Left ventricle myocardium superior (tissue), 1 donor: ENCODE measurements around the gene CACNA1G. TPM values are rescaled to one million over a fixed set of nuclear protein-coding genes. Genes with fewer than 3 reads are reported as not detected.

Experiments
- ATAC-seq: fragments of 200-7000 bp; cut with Tn5 transposase; one replicate; pipeline ENCODE4 v1.9.1; 2020; ENCODE audit warnings: mild to moderate bottlenecking, moderate library complexity
- DNase-seq: peaks from one replicate; pipeline ENCODE4 v3.0.0-alpha.2; 2020
- intact Hi-C: fragments of 100-400 bp; cut with micrococcal nuclease; formaldehyde crosslinking; loops from one replicate; pipeline ENCODE4 v1.11.0; 2022
- total RNA-seq: library from RNA; stranded (reverse); fragmentation: NEBNext Ultra II Directional; extraction: Animal tissue kit (Norgen Biotek cat#: 25700); gene quantifications from one replicate; pipeline ENCODE4 v1.2.1, GENCODE V29; 2021
- donor health status: DM: no; HTN: yes; CAD: no; lungs with severe emphysema.

CACNA1G gene
- total RNA-seq, 1 donor from 2014 or later, result 0.25 TPM

DNA sequence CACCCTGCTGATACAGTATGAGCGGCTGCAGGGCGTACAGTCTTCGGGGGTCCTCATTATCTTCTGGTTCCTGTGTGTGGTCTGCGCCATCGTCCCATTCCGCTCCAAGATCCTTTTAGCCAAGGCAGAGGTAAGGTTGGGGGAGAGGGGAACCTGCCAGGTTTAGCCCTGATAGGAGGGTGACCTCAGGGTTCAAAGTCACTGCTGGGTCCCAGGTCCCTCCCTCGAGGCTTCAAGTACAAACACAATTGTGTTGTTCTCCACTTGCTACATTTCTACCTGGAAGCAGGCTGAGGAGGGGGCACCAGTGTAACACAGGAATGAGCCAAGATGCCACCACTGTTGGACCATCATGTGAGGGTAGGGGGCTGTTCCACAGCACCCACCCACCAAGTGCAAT lies 96.5 kb downstream of the CACNA1G start:
- ATAC-seq, result no peak
- intact Hi-C loops, result no loop called here
- no peak for DNase-seq

DNA sequence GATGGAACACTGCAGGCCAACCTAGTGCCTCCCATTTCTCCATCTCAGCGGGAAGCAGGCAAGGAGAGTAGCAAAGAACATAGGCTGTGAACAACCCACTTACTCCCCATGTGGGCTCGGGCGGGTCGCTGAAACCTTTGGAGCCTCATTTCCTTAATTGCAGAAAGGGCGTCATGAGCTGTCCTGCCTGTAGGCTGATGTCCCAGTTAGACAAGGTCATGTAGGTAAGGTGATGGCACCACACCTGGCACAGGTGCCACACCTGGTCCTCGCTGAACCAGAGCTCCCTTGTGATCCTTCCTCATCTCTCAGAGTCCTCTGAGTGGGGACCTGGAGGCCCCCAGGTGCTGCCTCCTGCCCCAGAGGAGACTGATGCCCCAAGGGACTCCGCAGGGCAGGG lies 97.1 kb downstream of the CACNA1G start:
- DNase-seq (no peak), ATAC-seq (no peak)
- intact Hi-C loops, result no loop called here

DNA sequence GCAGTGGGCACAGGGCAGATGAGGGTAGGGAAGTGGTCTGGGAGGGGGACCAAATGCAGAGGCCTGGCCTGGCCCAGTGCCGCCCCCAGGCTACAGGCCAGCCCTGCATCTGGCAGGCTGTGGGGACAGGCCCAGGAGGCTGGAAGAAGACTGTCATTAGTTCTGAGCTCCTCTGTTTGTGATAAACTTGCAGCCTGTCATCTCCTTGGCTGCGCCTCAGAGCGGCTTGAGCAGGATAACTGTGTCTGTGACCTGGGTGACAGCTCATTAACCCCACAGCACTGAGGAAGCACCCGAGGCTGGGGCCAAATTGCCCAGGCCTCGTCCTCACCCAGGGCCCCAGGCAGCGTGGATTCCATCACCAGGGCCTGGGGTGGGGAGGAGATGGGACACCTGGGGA lies 98.1 kb downstream of the CACNA1G start:
- DNase-seq (no peak), ATAC-seq (no peak)
- intact Hi-C loops, result no loop called here

DNA sequence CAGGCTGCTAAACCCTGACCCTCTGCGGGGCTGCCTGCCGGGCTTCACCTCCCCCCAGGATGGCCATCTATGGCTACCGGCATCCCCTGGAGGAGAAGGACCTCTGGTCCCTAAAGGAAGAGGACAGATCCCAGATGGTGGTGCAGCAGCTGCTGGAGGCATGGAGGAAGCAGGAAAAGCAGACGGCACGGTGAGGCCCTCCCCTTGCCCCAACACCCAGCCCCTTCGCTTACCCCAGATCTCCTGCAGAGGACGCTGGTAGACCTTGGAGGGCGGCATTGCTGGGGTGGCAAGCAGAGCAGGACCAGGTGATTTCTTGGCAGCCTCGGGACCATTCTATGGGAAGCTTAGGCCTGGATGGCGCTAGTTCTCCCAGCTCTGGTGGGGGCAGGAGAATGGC lies 98.7 kb downstream of the CACNA1G start:
- ATAC-seq, result no peak
- no peak for DNase-seq
- intact Hi-C loops, result no loop called here

DNA sequence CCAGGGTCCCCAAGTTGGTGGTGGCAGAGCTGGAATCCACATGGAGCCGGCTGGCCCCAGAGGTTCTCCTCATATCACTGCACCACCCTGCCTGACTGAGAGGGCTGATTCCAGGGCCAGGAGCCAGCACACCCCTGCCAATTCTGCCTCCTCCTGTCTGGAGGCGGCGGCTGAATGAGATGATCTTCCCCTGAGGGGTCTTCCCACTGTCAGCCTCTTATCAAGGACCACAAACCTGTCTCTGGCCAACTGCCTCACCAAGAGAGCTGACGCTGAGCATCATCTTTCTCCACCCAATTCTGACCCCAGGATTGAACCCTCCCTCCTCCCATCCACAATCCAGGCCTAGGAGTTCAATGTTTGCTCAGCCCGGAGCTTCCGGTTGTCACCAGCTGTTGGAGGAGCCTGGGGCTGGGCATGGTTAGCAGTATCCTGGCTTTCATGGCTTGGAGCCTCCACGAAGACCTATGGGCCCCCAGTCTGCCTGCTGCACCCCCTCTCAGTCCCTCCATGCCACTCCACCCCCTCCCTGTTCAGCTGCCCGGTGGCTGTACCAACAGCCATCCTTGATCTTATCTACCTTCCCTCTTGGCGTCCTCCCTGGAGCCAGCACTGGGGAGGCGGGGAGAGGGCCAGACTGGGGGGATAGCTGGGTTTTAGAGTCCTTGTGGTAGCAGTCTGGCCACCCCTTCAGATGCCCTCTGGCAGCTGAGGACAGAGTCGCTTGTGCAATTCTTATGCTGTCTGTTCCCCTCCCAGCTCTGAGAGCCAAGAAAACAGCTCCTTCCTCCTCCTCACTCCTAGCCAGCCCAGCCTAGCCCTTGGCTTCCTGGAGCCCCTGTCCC lies 99.7 kb downstream of the CACNA1G start:
- DNase-seq (peak; percentile 63), ATAC-seq (peak; percentile 82)

DNA sequence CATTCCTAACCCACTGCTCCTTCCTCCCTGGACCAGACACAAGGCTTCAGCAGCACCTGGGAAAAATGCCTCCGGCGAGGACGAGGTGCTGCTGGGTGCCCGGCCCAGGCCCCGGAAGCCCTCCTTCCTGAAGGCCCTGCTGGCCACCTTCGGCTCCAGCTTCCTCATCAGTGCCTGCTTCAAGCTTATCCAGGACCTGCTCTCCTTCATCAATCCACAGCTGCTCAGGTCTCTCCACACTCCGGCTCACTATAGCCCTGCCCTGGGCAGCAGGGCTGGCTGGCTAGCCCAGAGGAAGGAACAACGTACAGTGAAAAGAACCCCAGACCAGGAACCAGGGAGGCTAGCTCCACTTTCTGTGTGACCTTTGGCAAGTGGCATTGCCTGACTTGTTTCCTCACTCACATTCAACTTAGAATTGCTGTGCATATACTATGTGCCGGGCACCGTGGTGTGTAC lies 100.4 kb downstream of the CACNA1G start:
- DNase-seq (no peak), ATAC-seq (peak; percentile 25)
- intact Hi-C loops, result no loop called here

More for the DNA sequence above, 99.7 kb downstream of the CACNA1G start:
- intact Hi-C loops, result no loop called here

DNA sequence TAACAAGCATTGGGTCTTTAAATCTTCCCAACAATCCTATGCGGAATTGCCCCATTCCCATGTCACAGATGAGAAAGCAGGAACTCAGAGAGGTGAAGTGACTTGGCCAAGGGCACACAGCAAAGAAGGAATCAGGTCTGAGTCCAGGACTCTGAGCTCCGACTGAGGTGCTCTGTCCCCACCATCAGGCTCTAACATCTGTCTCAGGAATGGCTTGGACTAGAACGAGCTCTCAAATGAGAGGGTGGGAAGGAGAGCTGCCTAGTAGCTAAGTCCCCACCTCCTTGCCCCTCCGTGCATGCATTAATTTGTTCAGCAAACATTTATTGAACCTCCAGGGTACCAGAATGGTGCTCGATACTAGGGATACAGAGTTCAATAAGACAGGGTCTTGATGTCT lies 100.8 kb downstream of the CACNA1G start:
- DNase-seq, result no peak
- intact Hi-C loops, result no loop called here
- no peak for ATAC-seq

DNA sequence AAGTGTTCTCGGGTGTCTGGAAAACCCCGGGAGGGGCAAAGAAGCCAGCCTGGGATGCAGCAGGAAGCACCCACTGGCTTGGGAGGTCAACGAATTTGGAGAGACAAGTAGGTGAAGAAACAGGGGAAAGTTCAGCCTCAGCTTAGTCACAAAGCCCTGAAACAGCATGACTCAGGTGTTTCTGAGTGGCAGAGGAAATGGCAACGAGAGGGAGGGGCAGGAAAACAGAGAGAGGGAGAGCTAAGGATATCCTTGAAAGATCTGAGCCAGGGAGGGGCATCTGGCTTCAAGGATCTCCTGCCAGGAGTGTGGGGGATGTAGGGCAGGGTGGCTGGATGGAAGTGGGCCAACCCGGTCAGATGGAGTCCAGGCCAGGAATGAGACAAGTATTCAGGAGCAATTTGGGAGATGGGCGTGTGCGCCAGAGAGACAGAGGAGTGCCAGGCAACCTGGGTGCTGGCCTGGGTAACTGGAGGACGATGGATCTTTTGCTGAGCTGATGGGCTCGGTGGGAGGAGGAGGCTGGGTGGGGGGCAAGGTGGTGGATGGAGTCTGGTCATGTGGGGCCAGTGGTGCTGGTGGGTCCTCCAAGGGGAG lies 101.4 kb downstream of the CACNA1G start:
- peak; percentile 43 for DNase-seq
- intact Hi-C loops, result no loop called here

DNA sequence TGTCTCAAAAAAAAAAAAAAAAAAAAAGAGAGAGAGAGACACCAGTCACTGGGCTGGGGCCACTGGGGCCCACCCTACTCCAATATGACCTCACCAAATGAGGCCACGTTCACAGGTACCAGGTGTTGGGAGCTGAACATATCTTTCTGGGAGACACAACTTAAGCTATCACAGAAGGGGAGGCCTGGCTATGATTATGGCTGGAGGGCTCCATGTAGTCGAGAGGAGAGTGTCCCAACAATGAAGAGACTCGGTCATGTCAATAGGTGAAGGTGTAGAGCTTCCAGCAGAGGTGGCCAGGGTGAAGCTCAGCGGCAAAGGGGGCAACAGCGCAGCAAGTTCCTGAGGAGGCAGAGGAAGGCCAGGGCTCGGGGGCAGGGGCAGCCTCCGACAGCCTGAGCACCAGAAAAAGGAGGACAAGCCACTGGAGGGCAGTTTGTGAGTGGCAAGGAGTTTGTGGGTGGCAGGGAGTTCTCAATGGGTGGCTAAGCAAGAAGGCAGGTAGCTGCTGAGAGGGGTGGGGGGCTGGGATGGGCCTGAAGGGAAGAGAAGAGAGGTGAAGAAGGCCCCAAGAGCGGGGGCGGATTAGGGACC lies 102.2 kb downstream of the CACNA1G start:
- ATAC-seq, result no peak
- intact Hi-C loops, result no loop called here
- no peak for DNase-seq

More for the DNA sequence above, 101.4 kb downstream of the CACNA1G start:
- peak; percentile 56 for ATAC-seq

DNA sequence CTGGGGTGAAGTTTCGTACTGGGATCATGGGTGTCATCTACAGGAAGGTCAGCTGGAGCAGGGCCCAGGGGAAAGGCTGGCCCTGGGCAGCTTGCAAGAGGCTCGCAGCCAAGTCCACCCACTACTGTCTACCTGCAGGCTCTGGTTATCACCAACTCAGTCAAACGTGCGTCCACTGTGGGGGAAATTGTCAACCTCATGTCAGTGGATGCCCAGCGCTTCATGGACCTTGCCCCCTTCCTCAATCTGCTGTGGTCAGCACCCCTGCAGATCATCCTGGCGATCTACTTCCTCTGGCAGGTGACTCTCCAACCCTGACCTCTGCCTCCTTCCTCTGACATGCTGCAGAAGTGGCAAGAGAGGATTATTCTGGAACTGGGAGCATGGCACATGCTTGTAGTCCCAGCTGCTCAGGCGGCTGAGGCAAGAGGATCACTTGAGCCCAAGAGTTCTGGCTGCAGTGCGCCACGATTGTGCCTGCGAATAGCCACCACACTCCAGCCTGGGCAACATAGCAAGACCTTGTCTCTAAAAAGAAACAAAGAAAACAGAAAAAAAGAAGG lies 103.4 kb downstream of the CACNA1G start:
- DNase-seq (no peak), ATAC-seq (no peak)
- intact Hi-C loops, result no loop called here

DNA sequence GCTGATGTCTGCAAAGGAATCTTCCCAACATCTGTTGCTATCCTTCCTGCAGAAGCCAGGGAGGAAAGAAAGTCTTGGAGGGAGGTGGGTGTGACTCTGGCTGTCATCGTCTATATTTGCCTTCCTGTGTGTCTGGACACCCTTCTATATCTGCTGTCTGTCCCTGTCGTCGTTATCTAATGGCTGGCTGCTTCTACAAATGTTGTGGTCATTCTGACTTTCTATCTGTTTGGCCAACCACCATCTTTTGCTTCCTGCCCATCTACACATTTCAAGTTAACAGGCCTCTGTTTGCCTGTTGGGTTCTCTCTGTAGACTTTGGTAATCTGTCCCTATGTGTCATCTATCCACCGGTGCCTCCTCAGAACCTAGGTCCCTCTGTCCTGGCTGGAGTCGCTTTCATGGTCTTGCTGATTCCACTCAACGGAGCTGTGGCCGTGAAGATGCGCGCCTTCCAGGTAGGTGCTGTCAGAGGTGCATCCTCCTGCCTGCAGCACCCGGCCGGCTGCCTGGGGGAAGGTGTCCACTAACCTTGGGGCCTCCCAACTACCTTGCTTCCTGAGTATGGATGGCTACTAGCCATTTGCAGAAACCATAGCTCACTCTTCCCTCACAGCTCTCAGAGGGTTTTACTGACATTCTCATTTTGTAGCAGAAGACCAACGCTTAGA lies 104.4 kb downstream of the CACNA1G start:
- ATAC-seq (no peak), DNase-seq (no peak)
- intact Hi-C loops, result no loop called here

DNA sequence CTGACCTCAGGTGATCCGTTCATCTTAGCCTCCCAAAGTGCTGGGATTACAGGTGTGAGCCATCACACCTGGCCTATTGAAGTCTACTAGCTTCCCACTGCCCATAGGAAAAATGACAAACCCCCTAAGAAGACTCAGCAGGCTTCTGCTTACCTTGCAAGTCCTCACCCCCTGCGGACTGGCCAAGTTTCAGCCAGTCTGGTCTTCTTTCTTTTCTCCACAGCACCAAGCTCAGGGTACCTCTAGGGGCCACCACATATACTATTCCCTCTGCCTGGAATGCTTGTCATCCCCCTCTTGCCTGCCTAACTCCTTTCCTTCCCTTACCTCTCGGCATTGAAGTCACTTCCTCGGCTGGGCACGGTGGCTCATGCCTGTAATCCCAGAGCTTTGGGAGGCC lies 105.3 kb downstream of the CACNA1G start:
- intact Hi-C loops, result no loop called here
- ATAC-seq, result no peak
- no peak for DNase-seq

DNA sequence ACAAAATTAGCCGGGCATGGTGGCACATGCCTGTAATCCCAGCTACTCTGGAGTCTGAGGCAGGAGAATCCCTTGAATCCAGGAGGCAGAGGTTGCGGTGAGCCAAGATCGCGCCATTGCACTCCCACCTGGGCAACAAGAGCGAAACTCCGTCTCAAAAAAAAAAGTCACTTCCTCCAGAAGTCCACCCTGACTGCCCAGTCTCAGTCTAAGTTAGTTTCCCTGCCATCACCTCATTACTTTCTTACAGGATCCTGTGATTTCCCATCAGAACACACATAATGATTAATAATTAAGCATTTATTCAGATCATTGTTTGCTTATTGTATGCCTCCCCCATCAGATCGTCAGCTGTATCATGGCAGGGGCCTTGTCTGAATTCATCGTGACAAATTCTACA lies 105.8 kb downstream of the CACNA1G start:
- DNase-seq, result no peak
- intact Hi-C loops, result no loop called here
- no peak for ATAC-seq

DNA sequence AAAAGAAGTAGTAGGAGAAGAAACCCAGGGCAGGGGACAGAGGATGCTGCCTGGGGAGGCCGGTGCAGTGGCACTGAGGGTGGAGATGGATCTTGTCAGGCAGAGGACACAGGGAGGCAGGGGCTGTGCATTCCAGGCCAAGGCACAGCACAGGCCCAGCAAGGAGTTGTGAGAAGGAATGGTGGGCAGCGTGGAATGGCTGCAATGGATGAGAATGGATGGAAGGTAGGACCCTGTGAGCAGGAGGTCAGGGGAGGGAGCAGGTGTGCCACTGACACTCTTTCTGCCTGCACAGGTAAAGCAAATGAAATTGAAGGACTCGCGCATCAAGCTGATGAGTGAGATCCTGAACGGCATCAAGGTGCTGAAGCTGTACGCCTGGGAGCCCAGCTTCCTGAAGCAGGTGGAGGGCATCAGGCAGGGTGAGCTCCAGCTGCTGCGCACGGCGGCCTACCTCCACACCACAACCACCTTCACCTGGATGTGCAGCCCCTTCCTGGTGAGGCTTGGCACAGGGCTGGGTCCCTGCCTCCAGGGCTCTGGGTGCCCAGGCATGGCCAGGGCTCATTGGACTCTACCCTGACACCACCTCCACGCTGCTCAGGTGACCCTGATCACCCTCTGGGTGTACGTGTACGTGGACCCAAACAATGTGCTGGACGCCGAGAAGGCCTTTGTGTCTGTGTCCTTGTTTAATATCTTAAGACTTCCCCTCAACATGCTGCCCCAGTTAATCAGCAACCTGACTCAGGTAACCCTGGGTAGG lies 106.9 kb downstream of the CACNA1G start:
- intact Hi-C loops, result no loop called here

DNA sequence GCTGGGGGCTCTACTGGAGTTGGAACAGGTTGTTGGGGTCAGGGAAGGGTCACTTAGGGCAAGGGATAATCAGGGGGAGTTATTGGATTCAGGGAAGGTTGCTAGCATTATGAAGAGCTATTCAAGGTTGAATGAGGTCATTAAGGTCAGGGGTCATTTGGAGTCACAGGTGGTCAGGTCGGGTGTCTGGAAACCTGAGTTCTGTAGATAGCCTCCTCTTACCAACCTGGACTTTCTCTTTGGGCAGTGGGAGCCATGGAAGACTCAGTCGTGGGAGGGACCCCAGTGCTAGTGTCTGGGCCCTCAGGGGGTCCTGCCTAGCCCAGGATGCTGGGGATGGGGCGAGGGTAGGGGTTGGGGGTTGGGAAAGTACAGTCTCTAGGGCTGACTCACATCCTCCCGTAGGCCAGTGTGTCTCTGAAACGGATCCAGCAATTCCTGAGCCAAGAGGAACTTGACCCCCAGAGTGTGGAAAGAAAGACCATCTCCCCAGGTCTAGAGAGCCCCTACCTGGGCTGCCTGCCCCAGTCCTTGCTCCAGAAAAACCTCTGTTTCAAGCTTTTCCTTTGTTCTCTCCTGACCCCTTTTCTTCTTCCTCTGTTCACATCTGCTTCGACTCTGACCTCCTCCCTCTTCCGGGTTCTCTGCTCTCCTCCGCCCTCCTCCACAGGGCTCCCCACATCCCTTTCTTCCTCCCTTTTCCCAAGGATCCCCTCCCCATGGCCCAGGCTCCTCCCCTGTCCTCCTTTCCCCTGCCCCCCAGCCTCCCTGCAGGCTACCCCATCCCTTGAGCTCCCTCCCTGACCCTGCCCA lies 107.7 kb downstream of the CACNA1G start:
- ATAC-seq (no peak), DNase-seq (no peak)
- intact Hi-C loops, result no loop called here

More for the DNA sequence above, 106.9 kb downstream of the CACNA1G start:
- no peak for ATAC-seq
- no peak for DNase-seq

DNA sequence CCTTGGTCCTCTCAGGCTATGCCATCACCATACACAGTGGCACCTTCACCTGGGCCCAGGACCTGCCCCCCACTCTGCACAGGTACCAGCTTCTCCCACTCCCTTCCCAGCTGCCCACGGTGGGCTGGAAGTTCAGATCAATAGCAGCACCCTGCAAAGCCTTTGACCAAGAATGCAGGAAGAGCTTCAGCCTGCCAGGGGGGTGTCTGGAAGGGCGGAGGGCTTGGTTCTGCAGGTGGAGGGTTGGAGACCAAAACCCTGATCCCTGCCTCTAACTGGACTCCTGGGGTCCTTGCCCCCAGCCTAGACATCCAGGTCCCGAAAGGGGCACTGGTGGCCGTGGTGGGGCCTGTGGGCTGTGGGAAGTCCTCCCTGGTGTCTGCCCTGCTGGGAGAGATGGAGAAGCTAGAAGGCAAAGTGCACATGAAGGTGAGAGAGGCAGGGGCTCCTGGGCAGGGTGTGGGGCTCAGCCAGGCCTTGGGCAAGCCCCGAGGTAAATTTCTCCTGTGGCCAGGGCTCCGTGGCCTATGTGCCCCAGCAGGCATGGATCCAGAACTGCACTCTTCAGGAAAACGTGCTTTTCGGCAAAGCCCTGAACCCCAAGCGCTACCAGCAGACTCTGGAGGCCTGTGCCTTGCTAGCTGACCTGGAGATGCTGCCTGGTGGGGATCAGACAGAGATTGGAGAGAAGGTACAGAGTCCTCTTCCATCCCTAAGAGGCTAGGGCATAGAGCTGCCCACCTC lies 108.5 kb downstream of the CACNA1G start:
- no peak for ATAC-seq
- intact Hi-C loops, result no loop called here
- peak; percentile 3 for DNase-seq

DNA sequence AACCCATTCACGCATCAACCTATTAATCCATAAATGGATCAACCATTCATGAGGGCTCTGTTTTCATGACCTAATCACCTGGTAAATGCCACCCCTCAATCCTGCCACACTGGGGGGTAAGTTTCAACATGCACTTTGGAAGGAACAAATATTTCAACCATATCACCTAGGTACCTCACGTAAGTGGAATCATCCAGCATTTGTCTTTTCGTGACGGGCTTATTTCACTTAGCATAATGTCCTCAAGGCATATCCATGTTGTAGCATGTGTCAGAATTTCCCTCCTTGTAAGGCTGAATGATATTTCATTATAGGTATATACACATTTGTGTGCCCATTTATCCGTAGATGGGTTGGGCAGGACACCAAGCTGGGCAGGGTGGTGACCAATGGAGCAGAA lies 111.6 kb downstream of the CACNA1G start:
- DNase-seq, result no peak
- ATAC-seq, result no peak
- intact Hi-C loops, result no loop called here
